ENCODE data around the gene GIMAP8.

DNA sequence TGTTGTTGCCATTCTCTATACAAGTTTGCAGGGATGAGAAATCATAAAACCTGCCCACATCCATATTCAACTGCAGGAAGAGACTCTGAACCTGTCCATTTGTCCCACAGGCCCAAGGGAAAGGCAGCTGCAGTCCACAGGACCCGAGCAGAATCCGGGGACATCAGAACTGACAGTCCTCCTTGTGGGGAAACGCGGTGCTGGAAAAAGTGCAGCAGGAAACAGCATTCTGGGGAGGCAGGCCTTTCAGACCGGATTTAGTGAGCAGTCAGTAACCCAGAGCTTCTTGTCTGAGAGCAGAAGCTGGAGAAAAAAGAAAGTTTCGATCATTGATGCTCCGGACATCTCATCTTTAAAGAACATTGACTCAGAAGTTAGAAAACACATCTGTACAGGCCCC lies 23.5 kb downstream of the GIMAP8 start:
- TF ChIP-seq, protein P1, sequence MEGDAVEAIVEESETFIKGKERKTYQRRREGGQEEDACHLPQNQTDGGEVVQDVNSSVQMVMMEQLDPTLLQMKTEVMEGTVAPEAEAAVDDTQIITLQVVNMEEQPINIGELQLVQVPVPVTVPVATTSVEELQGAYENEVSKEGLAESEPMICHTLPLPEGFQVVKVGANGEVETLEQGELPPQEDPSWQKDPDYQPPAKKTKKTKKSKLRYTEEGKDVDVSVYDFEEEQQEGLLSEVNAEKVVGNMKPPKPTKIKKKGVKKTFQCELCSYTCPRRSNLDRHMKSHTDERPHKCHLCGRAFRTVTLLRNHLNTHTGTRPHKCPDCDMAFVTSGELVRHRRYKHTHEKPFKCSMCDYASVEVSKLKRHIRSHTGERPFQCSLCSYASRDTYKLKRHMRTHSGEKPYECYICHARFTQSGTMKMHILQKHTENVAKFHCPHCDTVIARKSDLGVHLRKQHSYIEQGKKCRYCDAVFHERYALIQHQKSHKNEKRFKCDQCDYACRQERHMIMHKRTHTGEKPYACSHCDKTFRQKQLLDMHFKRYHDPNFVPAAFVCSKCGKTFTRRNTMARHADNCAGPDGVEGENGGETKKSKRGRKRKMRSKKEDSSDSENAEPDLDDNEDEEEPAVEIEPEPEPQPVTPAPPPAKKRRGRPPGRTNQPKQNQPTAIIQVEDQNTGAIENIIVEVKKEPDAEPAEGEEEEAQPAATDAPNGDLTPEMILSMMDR (IDR thresholded peaks at IDR 0.05; ENCODE audit: low read length), result no peak
- no peak for TF ChIP-seq EZH2 (IDR thresholded peaks at IDR 0.05; ENCODE audit: borderline replicate concordance, low read length)

Measured in OCI-LY1 (cell line).